HEK293 (cell line): ENCODE data around the gene RCAN2.

Experiments
- CTCF ChIA-PET: fragments of 350-600 bp; formaldehyde crosslinking; extraction: SDS; loops from one replicate; lab custom pipeline; 2021; ENCODE audit warnings: antibody characterized with exemption; lab: Yijun Ruan, JAX
- POLR2A ChIA-PET: fragments of 300-600 bp; formaldehyde crosslinking; extraction: SDS; loops from one replicate; lab custom pipeline; 2020; ENCODE audit warnings: antibody characterized with exemption, inconsistent platforms; lab: Yijun Ruan, JAX
- H3K27ac ChIP-seq: fragments of 200-500 bp; sonication (Bioruptor generic); 2 replicates; pipeline ENCODE4 v1.5.1; 2014; ENCODE audit warnings: low read depth, low read length, control low read depth, inconsistent platforms; ENCODE audit errors: extremely low read depth
- H3K36me3 ChIP-seq, 2 experiments: fragments of 200-500 bp in 1 of 2; sonication (Bioruptor generic) in 1 of 2; 1 replicate in 1 of 2; 2 replicates in 1 of 2; pipeline ENCODE4 v1.5.1; 2014 to 2017; ENCODE audit warnings: inconsistent platforms in 2 of 2, low read length in 2 of 2; ENCODE audit not compliant: control insufficient read depth in 2 of 2, insufficient read depth in 1 of 2
- H3K4me1 ChIP-seq: fragments of 200-500 bp; sonication (Bioruptor generic); 2 replicates; pipeline ENCODE4 v1.5.1; 2014; ENCODE audit warnings: mild to moderate bottlenecking, low read length, inconsistent platforms; ENCODE audit not compliant: control insufficient read depth, insufficient read depth
- H3K4me3 ChIP-seq: 2 replicates; pipeline ENCODE4 v1.5.1; 2011; ENCODE audit warnings: low read depth, mild to moderate bottlenecking, control low read depth, low read length, moderate library complexity
- H3K9me3 ChIP-seq: fragments of 200-500 bp; sonication (Bioruptor generic); 2 replicates; pipeline ENCODE4 v1.5.1; 2014; ENCODE audit warnings: low read depth, low read length, inconsistent platforms; ENCODE audit not compliant: control insufficient read depth, insufficient read depth
- BCL6B ChIP-seq: fragments of 450-650 bp; formaldehyde crosslinking; IDR thresholded peaks from 2 replicates; pipeline ENCODE4 v1.5.1; 2017; ENCODE audit warnings: missing biosample characterization, missing genetic modification characterization
- IKZF3 ChIP-seq: fragments of 450-650 bp; IDR thresholded peaks from 2 replicates; pipeline ENCODE4 v1.5.0; 2018; ENCODE audit warnings: missing biosample characterization, mild to moderate bottlenecking, missing genetic modification characterization, moderate library complexity
- KLF10 ChIP-seq: fragments of 450-650 bp; IDR thresholded peaks from 2 replicates; pipeline ENCODE4 v1.5.1; 2018; ENCODE audit warnings: missing biosample characterization, mild to moderate bottlenecking, missing genetic modification characterization
- KLF17 ChIP-seq: fragments of 450-650 bp; formaldehyde crosslinking; IDR thresholded peaks from 2 replicates; pipeline ENCODE4 v1.5.1; 2016; ENCODE audit warnings: missing biosample characterization, missing genetic modification characterization
- SCRT1 ChIP-seq: fragments of 450-650 bp; formaldehyde crosslinking; IDR thresholded peaks from 2 replicates; pipeline ENCODE4 v1.5.1; 2016; ENCODE audit warnings: missing biosample characterization, missing genetic modification characterization, borderline replicate concordance
- ZBTB20 ChIP-seq: fragments of 450-650 bp; formaldehyde crosslinking; IDR thresholded peaks from 2 replicates; pipeline ENCODE4 v1.5.1; 2016; ENCODE audit warnings: missing biosample characterization, missing genetic modification characterization
- ZBTB49 ChIP-seq: fragments of 450-650 bp; formaldehyde crosslinking; IDR thresholded peaks from 2 replicates; pipeline ENCODE4 v1.5.1; 2016; ENCODE audit warnings: missing biosample characterization, missing genetic modification characterization, low read depth
- ZFP3 ChIP-seq: fragments of 450-650 bp; formaldehyde crosslinking; IDR thresholded peaks from 2 replicates; pipeline ENCODE4 v1.5.1; 2016; ENCODE audit warnings: low read depth, missing biosample characterization, missing genetic modification characterization
- ZFP37 ChIP-seq: fragments of 450-650 bp; formaldehyde crosslinking; IDR thresholded peaks from 2 replicates; pipeline ENCODE4 v1.5.1; 2016; ENCODE audit warnings: missing biosample characterization, missing genetic modification characterization
- ZFP41 ChIP-seq: fragments of 450-650 bp; formaldehyde crosslinking; IDR thresholded peaks from 2 replicates; pipeline ENCODE4 v1.5.1; 2016; ENCODE audit warnings: missing biosample characterization, missing genetic modification characterization, borderline replicate concordance
- ZIC2 ChIP-seq: fragments of 450-650 bp; formaldehyde crosslinking; IDR thresholded peaks from 2 replicates; pipeline ENCODE4 v1.5.1; 2016; ENCODE audit warnings: missing biosample characterization, missing genetic modification characterization
- ZNF112 ChIP-seq: fragments of 450-650 bp; formaldehyde crosslinking; IDR thresholded peaks from 2 replicates; pipeline ENCODE4 v1.5.0; 2017; ENCODE audit warnings: missing biosample characterization, missing genetic modification characterization
- ZNF114 ChIP-seq: fragments of 450-650 bp; formaldehyde crosslinking; IDR thresholded peaks from 2 replicates; pipeline ENCODE4 v1.5.0; 2017; ENCODE audit warnings: missing biosample characterization, missing genetic modification characterization
- ZNF138 ChIP-seq: fragments of 450-650 bp; formaldehyde crosslinking; IDR thresholded peaks from 2 replicates; pipeline ENCODE4 v1.5.1; 2016; ENCODE audit warnings: missing biosample characterization, missing genetic modification characterization, borderline replicate concordance
- ZNF146 ChIP-seq: fragments of 450-650 bp; formaldehyde crosslinking; IDR thresholded peaks from 2 replicates; pipeline ENCODE4 v1.5.1; 2016; ENCODE audit warnings: missing biosample characterization, missing genetic modification characterization
- ZNF157 ChIP-seq: fragments of 450-650 bp; formaldehyde crosslinking; IDR thresholded peaks from 2 replicates; pipeline ENCODE4 v1.5.1; 2016; ENCODE audit warnings: missing biosample characterization, missing genetic modification characterization
- ZNF175 ChIP-seq: fragments of 450-650 bp; formaldehyde crosslinking; IDR thresholded peaks from 2 replicates; pipeline ENCODE4 v1.5.1; 2016; ENCODE audit warnings: missing biosample characterization, missing genetic modification characterization
- ZNF2 ChIP-seq: fragments of 450-650 bp; formaldehyde crosslinking; IDR thresholded peaks from 2 replicates; pipeline ENCODE4 v1.5.1; 2016; ENCODE audit warnings: missing biosample characterization, missing genetic modification characterization
- ZNF26 ChIP-seq: fragments of 450-650 bp; formaldehyde crosslinking; IDR thresholded peaks from 2 replicates; pipeline ENCODE4 v1.5.1; 2016; ENCODE audit warnings: missing biosample characterization, missing genetic modification characterization
- ZNF274 ChIP-seq, 2 experiments: fragments of 200-500 bp in 1 of 2; fragments of 450-650 bp in 1 of 2; sonication (Bioruptor generic) in 1 of 2; formaldehyde crosslinking in 1 of 2; IDR thresholded peaks; 2 replicates each; pipeline versions ENCODE4 v1.5.1 to v1.6.1; 2014 to 2016; ENCODE audit warnings: borderline replicate concordance in 1 of 2, inconsistent platforms in 1 of 2, low read length in 1 of 2, missing biosample characterization in 1 of 2, missing genetic modification characterization in 1 of 2
- ZNF416 ChIP-seq: fragments of 450-650 bp; formaldehyde crosslinking; IDR thresholded peaks from 2 replicates; pipeline ENCODE4 v1.5.1; 2016; ENCODE audit warnings: missing biosample characterization, missing genetic modification characterization
- ZNF530 ChIP-seq: fragments of 450-650 bp; formaldehyde crosslinking; IDR thresholded peaks from 2 replicates; pipeline ENCODE4 v1.5.1; 2016; ENCODE audit warnings: low read depth, missing biosample characterization, missing genetic modification characterization
- ZNF610 ChIP-seq: fragments of 450-650 bp; formaldehyde crosslinking; IDR thresholded peaks from 2 replicates; pipeline ENCODE4 v1.5.1; 2016; ENCODE audit warnings: missing biosample characterization, missing genetic modification characterization, borderline replicate concordance
- ZNF621 ChIP-seq: fragments of 450-650 bp; formaldehyde crosslinking; IDR thresholded peaks from 2 replicates; pipeline ENCODE4 v1.5.1; 2017; ENCODE audit warnings: missing biosample characterization, missing genetic modification characterization
- ZSCAN5A ChIP-seq: fragments of 450-650 bp; formaldehyde crosslinking; IDR thresholded peaks from 2 replicates; pipeline ENCODE4 v1.5.1; 2016; ENCODE audit warnings: missing biosample characterization, missing genetic modification characterization
- ZXDB ChIP-seq: fragments of 450-650 bp; formaldehyde crosslinking; IDR thresholded peaks from 2 replicates; pipeline ENCODE4 v1.5.1; 2016; ENCODE audit warnings: missing biosample characterization, missing genetic modification characterization

Gene RCAN2

GRCh38 chr6:46310196-46310595 lies 181.1 kb downstream of the RCAN2 start:
- H3K9me3 ChIP-seq: no peaks in the 10 kb centered on the region
- TF ChIP-seq ZFP37 (tag by site-specific recombination) (no peak), ZNF175 (tag by site-specific recombination) (no peak)
- TF ChIP-seq, all 188 proteins: peak for 0
- POLR2A ChIA-PET: no interaction called here
- CTCF ChIA-PET: no interaction called here
- Histone ChIP-seq H3K27ac (no peak overlapping the region), H3K36me3 (no peaks in the 10 kb centered on the region), H3K4me1 (no peaks in the 10 kb centered on the region), H3K4me3 (no peak overlapping the region)

- no peaks in the 10 kb centered on the region for H3K4me1 ChIP-seq
- TF ChIP-seq BCL6B (tag by site-specific recombination): no peak
- TF ChIP-seq ZNF112 (tag by site-specific recombination): no peak
- TF ChIP-seq ZNF416 (tag by site-specific recombination): no peak
- TF ChIP-seq ZBTB20 (tag by site-specific recombination): no peak
- no peak for TF ChIP-seq ZNF26
- TF ChIP-seq IKZF3 (tag by site-specific recombination): no peak
- TF ChIP-seq ZFP41: no peak
- no peak for TF ChIP-seq KLF17
- TF ChIP-seq ZNF146 (tag by site-specific recombination): no peak
- no peak for TF ChIP-seq ZBTB49 (tag by site-specific recombination)
- TF ChIP-seq ZNF175 (tag by site-specific recombination): no peak
- no peaks in the 10 kb centered on the region for H3K9me3 ChIP-seq
- no peaks in the 10 kb centered on the region for H3K36me3 ChIP-seq
- H3K4me3 ChIP-seq: no peak overlapping the region
- ChIA-PET CTCF (no interaction called here), POLR2A (no interaction called here)
- no peak overlapping the region for H3K27ac ChIP-seq
These were observed 184.8 kb downstream of the RCAN2 start for GRCh38 chr6:46306431-46306830.

GRCh38 chr6:46305833-46306232 lies 185.4 kb downstream of the RCAN2 start:
- Histone ChIP-seq H3K4me1 (no peaks in the 10 kb centered on the region), H3K27ac (no peak overlapping the region), H3K4me3 (no peak overlapping the region), H3K36me3 (no peaks in the 10 kb centered on the region), H3K9me3 (no peaks in the 10 kb centered on the region)
- ChIA-PET CTCF (interaction anchor here (0.6 kb wide), 1 partner anchor 117 kb away, joined by 3 read pairs; no protein-coding TSS in a partner anchor), POLR2A (no interaction called here)
- TF ChIP-seq ZNF610 (tag by site-specific recombination) (no peak), ZNF157 (tag by site-specific recombination) (no peak), ZNF138 (tag by site-specific recombination) (no peak), ZFP41 (no peak), ZFP3 (tag by site-specific recombination) (no peak), ZNF530 (tag by site-specific recombination) (no peak), ZIC2 (tag by site-specific recombination) (no peak), ZNF621 (tag by site-specific recombination) (no peak), ZNF114 (tag by site-specific recombination) (no peak), ZSCAN5A (tag by site-specific recombination) (no peak), KLF10 (tag by site-specific recombination) (no peak), ZNF274 (IDR thresholded peaks at IDR 0.05; ENCODE audit: low read length) (no peak), ZNF274 (tag by site-specific recombination; IDR thresholded peaks at IDR 0.05; ENCODE audit: borderline replicate concordance) (no peak), SCRT1 (tag by site-specific recombination) (no peak), ZNF2 (no peak), ZXDB (tag by site-specific recombination) (no peak)
